Kidney glomerular epithelial cell (primary cell): ENCODE results near the gene KIFBP.
A peak's percentile ranks its signal among the peaks of the same experiment; 100 is the strongest.
"Not testable (repeated sequence)": the region's sequence is repeated elsewhere in the genome, so short reads cannot be mapped to it uniquely, and the experiment has no call there.

Experiments
- DNase-seq: peaks from one replicate; lab custom pipeline; 2025; lab: John Stamatoyannopoulos, UW

KIFBP gene, protein sequence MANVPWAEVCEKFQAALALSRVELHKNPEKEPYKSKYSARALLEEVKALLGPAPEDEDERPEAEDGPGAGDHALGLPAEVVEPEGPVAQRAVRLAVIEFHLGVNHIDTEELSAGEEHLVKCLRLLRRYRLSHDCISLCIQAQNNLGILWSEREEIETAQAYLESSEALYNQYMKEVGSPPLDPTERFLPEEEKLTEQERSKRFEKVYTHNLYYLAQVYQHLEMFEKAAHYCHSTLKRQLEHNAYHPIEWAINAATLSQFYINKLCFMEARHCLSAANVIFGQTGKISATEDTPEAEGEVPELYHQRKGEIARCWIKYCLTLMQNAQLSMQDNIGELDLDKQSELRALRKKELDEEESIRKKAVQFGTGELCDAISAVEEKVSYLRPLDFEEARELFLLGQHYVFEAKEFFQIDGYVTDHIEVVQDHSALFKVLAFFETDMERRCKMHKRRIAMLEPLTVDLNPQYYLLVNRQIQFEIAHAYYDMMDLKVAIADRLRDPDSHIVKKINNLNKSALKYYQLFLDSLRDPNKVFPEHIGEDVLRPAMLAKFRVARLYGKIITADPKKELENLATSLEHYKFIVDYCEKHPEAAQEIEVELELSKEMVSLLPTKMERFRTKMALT

DNA sequence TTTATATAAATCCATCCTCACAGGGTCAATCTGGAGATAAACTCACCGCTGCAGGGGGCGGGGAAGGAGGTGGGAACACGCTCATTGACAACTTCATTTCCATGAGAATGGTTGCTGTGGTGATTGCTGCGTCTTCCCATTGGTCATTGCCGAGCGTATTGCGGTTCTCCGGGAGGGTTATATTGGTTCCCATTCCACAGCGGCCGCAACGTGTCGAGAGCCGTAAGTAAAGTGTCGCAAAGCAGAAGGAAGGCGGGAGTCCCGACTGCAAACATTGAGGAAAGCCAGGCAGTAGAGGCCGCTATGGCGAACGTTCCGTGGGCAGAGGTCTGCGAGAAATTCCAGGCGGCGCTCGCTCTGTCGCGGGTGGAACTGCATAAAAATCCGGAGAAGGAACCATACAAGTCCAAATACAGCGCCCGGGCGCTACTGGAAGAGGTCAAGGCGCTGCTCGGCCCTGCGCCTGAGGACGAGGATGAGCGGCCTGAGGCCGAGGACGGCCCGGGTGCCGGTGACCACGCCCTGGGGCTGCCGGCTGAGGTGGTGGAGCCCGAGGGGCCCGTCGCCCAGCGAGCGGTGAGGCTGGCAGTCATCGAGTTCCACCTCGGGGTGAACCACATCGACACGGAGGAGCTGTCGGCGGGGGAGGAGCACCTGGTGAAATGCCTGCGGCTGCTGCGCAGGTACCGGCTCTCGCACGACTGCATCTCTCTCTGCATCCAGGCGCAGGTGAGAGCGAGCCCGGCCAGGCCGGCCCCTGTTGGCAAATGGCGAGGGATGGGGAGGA is at the start of gene KIFBP:
Gene KIFBP (plus strand): TSS at position 274 of the 787 bp plus-strand sequence. CDS start 30 bp downstream, at position 304.
- DNase-seq: peak; percentile 97

DNA sequence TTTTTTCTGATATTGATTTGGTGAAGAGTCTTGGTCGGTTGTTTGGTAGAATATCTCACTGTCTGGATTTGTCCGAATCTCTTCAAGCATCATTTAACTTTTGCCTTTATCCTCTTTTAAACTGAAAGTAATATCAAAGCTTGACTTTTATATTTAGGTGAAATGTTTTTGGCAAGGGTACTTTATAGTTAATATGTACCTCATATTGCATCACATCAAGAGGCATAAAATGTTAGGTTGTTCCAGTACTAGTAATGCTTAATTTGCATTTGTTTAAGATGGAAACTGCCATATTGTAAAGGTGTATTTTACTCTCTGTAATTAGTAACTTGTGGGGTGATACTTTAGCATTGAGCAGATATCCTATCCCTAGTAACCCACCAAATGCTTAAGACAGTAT is 49.7 kb upstream of the KIFBP start:
- no peak for DNase-seq

DNA sequence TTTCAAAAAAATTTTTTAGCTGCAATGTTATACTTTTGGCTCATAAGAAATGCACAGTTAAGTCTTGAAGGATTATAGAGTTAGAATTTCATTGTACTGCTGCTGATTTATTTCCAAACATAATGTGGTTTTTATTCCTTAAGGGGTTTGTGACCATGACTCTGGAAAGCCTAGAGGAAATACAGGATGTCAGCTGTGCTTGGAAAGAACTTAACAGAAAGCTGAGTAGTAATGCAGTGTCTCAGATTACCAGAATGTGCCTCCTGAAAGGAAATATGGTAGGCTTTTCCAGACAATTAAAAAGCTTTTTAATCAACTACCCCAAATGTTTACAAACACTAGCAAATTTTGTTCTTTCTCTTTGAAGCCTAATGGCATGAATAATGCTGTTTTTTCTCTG is 47.7 kb upstream of the KIFBP start:
- DNase-seq: not testable (repeated sequence)

DNA sequence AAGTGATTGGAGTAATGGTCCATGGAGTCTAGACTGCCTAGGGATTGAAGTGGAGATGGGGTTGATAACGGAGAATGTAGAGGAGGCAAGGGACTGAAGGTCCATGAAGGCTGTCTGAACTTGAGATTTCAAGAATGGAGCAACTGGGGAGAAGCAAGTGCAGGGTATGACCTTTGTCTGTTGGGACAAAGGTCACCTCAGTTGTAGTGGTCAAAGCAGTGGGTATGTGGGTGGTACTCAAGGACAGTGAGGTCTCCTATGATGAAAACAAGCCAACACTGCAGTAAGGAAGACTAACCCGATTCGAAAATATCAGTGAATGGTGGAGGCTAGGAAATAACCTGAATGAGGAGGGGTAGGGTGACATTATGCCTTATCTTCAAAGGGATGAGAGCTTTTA is 38.0 kb upstream of the KIFBP start:
- DNase-seq: no peak

DNA sequence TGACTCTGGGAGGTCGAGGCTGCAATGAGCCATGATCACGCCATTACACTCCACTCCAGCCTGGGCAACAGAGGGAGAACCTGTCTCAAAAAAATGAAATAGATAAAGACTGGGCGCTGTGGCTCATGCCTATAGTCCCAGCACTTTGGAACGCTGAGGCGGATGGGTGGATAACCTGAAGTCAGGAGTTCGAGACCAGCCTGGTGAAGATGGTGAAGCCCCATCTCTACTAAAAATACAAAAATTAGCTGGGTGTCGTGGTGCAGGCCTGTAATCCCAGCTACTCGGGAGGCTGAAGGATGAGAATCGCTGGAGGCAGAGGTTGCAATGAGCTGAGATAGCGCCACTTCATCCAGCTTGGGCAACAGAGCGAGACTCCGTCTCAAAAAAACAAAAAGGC is 33.7 kb upstream of the KIFBP start:
- no peak for DNase-seq

DNA sequence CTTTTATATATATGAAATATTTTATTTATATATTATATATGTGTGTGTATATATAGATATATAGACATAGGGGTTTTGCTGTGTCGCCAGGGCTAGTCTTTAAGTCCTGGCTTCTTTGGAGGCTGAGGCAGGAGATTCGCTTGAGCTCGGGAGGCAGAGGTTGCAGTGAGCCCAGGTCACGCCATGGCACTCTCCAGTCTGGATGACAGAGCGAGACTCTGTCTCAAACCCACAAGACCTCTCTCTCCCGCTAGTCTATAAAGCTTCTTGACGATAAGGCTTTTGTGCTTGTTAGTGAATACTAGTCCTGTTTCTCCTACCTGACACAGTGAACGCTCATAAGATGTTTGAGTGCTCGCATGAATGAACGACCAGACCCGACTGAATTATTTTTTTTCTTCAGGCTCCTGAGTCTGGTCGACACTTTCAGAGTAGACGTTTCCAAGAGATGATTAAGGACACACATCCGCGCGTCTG is 33.2 kb upstream of the KIFBP start:
- no peak for DNase-seq

DNA sequence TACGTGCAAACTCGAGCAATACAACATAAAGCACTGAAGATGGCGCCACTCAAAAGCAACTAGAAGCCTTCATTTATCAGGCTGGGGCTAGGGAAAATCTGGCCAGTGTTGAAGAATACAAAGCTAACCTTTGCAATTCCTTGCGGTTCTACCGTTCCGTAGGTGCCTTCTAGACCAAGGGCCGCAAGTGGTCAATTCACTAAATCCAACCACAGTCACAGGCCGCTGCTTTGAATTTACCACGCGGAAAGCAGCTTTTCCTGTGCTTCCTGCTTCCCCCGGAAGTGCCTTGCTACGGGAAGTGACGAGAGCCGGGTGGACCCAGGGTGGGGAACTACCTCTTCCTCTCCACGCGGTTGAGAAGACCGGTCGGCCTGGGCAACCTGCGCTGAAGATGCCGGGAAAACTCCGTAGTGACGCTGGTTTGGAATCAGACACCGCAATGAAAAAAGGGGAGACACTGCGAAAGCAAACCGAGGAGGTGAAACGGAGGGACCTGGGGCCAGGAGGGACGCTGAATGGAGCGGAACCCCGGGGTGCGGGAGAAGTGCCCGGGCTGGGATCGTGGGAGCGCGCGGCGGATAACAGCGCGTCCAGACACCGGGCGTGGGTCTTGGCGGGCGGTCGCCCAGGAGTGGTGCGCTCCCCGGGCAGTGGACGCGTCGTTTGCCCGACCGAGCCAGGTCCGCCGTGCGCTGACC is 32.6 kb upstream of the KIFBP start, which contains the start of gene DDX21:
Gene DDX21 (plus strand): TSS at position 339 of the 701 bp plus-strand sequence. CDS start 56 bp downstream, at position 395.
- peak; percentile 95 for DNase-seq

DNA sequence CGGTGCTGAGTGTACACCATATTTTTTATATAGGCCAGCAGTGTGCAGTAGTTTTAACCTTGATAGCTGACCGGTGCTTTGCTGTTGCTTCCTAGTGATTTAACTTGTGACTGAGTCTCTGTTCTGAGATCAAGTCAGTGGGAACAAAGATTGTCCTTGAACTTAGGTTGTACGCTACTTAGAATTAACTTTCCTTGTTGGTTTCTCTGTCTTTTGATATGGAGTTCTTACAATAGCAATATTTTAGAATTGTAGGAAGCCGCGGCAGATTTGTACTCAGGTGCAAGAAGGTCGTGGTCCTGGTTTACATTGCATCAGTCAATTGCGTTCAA is 31.4 kb upstream of the KIFBP start:
- no peak for DNase-seq

DNA sequence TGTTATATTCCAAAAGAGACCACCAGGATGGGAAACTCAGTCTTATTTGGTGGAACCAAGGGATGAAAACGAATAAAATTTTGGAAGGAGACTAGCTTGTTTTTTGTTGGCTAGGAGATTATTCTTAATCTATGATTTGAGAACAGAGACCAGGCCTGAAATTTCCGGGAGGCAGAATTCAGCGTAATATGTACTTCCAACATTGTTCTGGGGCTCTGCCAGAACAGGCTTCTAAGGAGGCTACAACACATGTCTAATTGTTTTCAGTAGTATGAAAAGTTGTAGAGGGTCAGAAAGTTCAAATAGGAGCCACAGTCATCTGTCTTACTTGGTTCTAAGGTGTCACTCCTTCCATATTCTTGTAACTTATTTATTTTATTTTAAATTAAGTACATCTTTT is 30.9 kb upstream of the KIFBP start:
- no peak for DNase-seq

DNA sequence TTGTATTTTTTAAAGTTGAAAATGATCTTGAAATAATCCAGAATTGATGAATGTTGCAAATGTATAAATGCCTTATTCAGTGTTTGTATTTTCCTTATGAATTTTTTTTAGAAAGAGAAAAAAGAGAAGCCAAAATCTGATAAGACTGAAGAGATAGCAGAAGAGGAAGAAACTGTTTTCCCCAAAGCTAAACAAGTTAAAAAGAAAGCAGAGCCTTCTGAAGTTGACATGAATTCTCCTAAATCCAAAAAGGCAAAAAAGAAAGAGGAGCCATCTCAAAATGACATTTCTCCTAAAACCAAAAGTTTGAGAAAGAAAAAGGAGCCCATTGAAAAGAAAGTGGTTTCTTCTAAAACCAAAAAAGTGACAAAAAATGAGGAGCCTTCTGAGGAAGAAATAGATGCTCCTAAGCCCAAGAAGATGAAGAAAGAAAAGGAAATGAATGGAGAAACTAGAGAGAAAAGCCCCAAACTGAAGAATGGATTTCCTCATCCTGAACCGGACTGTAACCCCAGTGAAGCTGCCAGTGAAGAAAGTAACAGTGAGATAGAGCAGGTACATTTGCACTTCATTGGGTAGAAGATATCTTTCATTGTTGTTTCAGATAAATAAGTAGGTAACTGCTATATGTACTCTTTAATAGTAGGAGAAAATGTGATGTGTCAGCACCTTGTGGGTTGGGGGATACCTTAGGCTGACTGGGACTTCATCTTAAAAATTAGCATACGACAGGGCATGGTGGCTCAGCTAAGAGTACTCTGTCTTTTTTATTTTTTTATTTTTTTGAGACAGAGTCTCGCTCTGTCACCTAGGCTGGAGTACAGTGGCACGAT is 28.7 kb upstream of the KIFBP start:
- DNase-seq: no peak

DNA sequence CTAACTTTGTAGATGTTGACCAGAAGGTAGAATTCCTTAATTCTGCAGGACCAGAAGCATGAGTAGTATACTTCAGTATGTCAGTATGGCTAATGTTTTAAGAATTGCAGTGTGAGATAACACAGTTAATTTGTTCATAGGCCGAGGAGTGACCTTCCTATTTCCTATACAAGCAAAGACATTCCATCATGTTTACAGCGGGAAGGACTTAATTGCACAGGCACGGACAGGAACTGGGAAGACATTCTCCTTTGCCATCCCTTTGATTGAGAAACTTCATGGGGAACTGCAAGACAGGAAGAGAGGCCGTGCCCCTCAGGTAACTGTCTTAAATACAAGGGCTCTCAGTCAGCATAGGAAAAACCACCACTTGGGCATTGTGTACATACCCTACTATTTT is 25.5 kb upstream of the KIFBP start:
- DNase-seq: no peak

DNA sequence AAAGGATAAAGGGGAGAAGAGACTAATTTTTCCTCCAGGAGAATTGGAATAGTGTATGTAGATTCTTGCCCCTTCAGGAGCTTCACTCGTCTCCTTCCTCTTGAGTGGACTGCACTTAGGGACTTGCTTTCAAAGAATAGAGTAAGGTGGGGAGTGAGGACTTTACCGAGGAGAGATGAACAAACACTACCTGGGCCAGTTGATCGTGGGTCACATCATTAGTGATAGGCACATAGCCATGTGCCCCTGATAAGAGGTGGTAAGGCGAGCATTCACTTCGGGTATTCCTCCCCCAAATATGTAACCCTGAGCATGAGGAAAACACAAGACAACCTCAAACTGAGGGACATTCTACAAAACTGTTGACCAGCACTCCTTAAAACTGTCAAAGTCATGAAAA is 14.6 kb upstream of the KIFBP start:
- no peak for DNase-seq

DNA sequence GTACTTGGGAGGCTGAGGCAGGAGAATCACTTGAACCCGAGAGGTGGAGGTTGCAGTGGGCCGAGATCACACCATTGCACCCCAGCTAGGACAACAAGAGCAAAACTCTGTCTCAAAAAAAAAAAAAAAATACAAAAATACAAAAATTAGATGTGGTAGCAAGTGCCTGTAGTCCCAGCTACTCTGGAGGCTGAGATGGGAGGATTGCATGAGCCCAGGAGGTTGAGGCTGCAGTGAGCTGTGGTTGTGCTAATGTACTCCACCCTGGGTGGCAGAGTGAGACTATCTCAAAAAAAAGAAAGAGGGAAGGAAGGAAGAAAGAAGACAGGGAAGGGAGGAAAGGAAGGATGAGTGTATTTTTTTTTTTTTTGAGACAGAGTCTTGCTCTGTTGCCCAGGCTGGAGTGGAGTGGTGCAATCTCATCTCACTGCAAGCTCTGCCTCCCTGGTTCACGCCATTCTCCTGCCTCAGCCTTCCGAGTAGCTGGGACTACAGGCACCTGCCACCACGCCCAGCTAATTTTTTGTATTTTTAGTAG is 12.6 kb upstream of the KIFBP start:
- DNase-seq: not testable (repeated sequence)

DNA sequence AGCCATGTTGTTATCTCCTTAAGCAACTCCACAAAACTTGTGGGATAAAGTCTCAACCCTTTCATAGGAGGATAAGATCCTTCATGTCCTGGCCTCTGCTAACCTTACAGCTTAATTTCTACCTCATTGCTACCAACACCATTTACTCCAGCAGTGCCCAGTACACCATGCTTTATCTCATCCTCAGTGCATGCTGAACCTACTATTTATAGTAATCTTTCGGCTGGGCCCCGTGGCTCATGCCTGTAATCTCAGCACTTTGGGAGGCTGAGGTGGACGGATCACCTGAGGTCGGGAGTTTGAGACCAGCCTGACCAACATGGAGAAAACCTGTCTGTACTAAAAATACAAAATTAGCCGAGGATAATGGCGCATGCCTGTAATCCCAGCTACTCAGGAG is 8.9 kb upstream of the KIFBP start:
- not testable (repeated sequence) for DNase-seq

DNA sequence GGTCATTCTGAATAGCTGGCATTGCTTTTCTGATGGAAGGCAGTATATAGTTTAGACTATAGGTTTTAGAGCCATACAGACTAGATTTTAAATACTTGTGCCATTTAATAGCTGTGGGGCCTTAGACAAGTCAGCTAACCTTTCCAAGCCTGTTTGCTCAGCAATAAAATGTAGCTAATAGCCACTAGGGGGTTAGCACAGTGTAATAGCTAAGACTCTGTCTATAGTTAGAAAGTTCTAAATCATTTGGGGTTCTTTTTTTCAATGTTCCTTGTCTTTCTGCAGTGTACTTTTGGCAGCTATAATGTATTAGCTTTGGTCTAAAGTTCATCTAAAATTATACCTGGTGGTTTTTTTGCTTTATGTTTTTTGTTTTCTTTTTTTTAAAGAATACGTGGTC is 7.5 kb upstream of the KIFBP start:
- DNase-seq: no peak

DNA sequence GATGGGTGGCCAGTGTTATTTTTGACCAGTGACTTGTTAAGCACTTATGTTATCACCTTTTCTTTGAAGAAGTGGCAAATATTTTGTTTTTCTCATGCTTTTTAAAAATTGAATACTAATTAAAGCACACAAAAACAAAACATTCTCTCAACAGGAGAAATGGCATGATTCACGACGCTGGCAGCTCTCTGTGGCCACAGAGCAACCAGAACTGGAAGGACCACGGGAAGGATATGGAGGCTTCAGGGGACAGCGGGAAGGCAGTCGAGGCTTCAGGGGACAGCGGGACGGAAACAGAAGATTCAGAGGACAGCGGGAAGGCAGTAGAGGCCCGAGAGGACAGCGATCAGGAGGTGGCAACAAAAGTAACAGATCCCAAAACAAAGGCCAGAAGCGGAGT is 6.2 kb upstream of the KIFBP start:
- no peak for DNase-seq

DNA sequence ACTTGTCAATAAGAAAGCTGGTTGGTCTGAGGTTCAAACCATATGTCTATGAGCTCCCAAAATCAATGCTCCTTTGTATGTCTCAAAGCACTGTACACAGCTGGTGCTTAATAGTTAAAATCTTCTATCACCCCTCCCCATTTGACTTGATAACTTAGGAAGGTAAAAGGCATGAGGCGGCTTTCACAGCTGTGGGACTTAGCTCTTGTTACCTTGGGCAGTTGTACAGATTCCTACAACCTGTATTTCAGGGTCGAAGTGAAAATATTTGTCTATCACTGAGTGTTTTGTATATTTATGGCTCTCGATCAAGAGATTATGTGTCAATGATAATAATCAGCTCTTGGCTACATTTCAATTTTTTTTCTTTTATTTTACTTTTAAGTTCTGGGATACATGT is 992 bp upstream of the KIFBP start:
- no peak for DNase-seq

DNA sequence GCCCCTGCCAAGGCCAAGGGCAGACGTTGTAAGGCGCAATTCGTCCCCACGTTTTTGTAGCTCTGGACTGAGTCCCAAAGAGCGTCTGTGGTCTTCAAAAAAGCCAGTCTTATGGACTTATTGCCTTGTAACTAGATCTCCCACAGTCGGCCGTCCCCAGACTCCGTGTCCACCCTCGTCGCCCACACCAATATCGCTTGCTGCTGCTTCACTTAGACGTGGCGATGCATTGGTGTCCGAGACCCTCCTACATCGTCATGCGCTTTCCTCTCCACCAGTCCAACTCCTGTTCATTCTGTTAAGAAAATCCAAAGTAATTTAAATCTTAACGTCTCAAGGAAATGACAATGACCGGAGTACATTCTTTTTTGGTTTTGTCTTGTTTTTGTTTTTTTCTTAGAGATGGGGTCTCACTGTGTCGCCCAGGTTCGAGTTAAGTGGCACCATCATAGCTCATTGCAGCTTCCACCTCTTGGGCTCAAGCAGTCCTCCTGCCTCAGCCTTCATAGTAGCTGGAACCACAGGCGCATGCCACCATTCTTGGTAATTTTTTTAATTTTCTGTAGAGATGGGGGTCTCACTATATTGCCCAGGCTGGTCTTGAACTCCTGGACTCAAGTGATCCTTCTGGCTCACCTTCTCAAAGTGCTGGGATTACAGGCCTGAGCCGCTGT is 851 bp downstream of the KIFBP start:
- DNase-seq: no peak

DNA sequence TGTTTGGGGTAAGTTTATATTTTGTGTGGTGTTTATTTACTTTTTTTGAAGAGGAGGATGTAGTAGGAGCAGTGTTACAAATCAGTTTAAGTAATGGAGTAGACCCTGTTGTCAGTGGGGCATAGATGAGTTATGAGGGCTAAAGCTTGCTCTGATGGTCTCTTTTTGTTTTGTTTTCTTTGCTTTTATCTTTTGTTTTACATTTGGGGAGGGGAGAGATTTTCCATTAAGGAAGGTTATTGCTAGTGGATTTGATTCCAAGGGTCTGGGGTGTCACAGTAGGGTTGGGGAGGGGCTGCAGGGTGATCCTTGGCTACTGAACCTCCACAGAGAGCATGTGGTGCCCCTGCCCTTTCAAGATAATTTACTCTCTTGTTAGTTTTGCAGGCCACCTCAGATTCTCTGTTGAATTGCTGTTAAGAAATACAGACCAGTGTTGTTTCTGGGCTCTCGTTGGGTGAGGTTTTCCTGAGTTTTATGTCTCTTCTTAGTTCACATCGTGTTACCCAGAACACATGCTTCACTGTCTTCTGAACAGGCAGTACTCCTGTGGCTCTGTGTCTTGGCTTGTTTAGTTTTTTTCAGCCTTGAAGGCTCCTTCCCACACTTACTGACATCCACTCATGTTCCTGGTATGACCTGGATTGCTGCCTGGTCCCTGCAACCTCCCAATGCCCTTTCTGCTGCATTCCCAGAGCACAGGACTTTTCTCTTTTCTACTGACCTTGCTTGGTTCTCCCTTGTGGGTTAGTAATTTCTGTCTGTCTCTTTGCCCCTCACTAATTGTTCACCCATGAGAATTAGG is 4.2 kb downstream of the KIFBP start:
- DNase-seq: peak; percentile 49

DNA sequence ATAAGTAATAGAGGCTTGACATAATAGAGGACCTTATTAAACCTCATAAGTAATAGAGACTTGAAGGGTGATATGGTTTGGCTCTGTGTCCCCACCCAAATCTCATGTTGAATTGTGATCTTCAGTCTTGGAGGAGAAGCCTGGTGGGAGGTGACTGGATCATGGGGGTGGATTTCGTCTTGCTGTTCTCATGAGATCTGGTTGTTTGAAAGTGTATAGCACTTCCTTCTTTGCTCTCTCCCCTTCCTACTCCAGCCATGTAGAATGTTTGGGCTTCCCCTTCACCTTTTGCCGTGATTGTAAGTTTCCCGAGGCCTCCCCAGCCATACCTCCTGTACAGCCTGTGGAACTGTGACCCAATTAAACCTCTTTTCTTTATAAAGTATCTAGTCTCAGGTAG is 8.6 kb downstream of the KIFBP start:
- no peak for DNase-seq
